Trophoblast cell (in vitro differentiated cells and primary cell): ENCODE measurements around the gene KRTAP9-3.
"Not testable (repeated sequence)": the region's sequence is repeated elsewhere in the genome, so short reads cannot be mapped to it uniquely, and the experiment has no call there.

ENCODE experiments used
- DNase-seq, 2 donors: peaks; one replicate each; pipeline ENCODE4 v3.0.0-alpha.2; 2016
- H2AFZ ChIP-seq: 2 replicates; pipeline ENCODE4 v1.6.1; 2013; ENCODE audit warnings: low read length, moderate library complexity, mild to moderate bottlenecking; ENCODE audit not compliant: insufficient read depth, poor library complexity
- H2AK5ac ChIP-seq: 2 replicates; pipeline ENCODE4 v1.6.1; 2013; ENCODE audit warnings: mild to moderate bottlenecking, low read length
- H2BK120ac ChIP-seq: 2 replicates; pipeline ENCODE4 v1.6.1; 2013; ENCODE audit warnings: low read length, mild to moderate bottlenecking, moderate library complexity; ENCODE audit not compliant: insufficient read depth, poor library complexity
- H2BK12ac ChIP-seq: 2 replicates; pipeline ENCODE4 v1.6.1; 2013; ENCODE audit warnings: mild to moderate bottlenecking, low read length, moderate library complexity
- H2BK5ac ChIP-seq: 2 replicates; pipeline ENCODE4 v1.6.1; 2013; ENCODE audit warnings: low read length, low read depth, moderate library complexity, mild to moderate bottlenecking; ENCODE audit not compliant: poor library complexity
- H3K14ac ChIP-seq: 2 replicates; pipeline ENCODE4 v1.6.1; 2013; ENCODE audit warnings: mild to moderate bottlenecking, low read length
- H3K18ac ChIP-seq: 2 replicates; pipeline ENCODE4 v1.6.1; 2013; ENCODE audit warnings: mild to moderate bottlenecking, low read length
- H3K23ac ChIP-seq: 2 replicates; pipeline ENCODE4 v1.6.1; 2013; ENCODE audit warnings: low read length
- H3K27ac ChIP-seq: 2 replicates; pipeline ENCODE4 v1.5.1; 2013; ENCODE audit warnings: low read depth, mild to moderate bottlenecking, inconsistent platforms, low read length, moderate library complexity
- H3K27me3 ChIP-seq: 2 replicates; pipeline ENCODE4 v1.6.1; 2013; ENCODE audit warnings: inconsistent platforms, mild to moderate bottlenecking, low read length, moderate library complexity; ENCODE audit not compliant: insufficient read depth
- H3K36me3 ChIP-seq, 2 experiments: 1 replicate in 1 of 2; 2 replicates in 1 of 2; pipeline ENCODE4 v1.6.1; 2013; ENCODE audit warnings: low read length in 2 of 2, mild to moderate bottlenecking in 2 of 2, moderate library complexity in 1 of 2; ENCODE audit not compliant: insufficient read depth in 2 of 2, control insufficient read depth in 1 of 2
- H3K4ac ChIP-seq: 2 replicates; pipeline ENCODE4 v1.6.1; 2013; ENCODE audit warnings: low read depth, mild to moderate bottlenecking, low read length, moderate library complexity
- H3K4me1 ChIP-seq, 2 experiments: 1 replicate in 1 of 2; 2 replicates in 1 of 2; pipeline ENCODE4 v1.6.1; 2013; ENCODE audit warnings: low read length in 2 of 2, mild to moderate bottlenecking in 2 of 2, moderate library complexity in 1 of 2; ENCODE audit not compliant: insufficient read depth in 2 of 2, control insufficient read depth in 1 of 2
- H3K4me2 ChIP-seq: 2 replicates; pipeline ENCODE4 v1.6.1; 2013; ENCODE audit warnings: inconsistent platforms, mild to moderate bottlenecking, low read length, moderate library complexity
- H3K4me3 ChIP-seq: 2 replicates; pipeline ENCODE4 v1.5.1; 2013; ENCODE audit warnings: mild to moderate bottlenecking, low read depth, low read length, inconsistent platforms
- H3K79me1 ChIP-seq: one replicate; pipeline ENCODE4 v1.6.1; 2013; ENCODE audit warnings: low read length
- H3K79me2 ChIP-seq: 2 replicates; pipeline ENCODE4 v1.6.1; 2013; ENCODE audit warnings: low read length, mild to moderate bottlenecking; ENCODE audit not compliant: control insufficient read depth, insufficient read depth, poor library complexity
- H3K9ac ChIP-seq: 2 replicates; pipeline ENCODE4 v1.6.1; 2013; ENCODE audit warnings: mild to moderate bottlenecking, low read length
- H3K9me3 ChIP-seq: 2 replicates; pipeline ENCODE4 v1.6.1; 2013; ENCODE audit warnings: low read depth, mild to moderate bottlenecking, control low read depth, inconsistent platforms, low read length; ENCODE audit not compliant: insufficient read depth
- H4K12ac ChIP-seq: 2 replicates; pipeline ENCODE4 v1.6.1; 2013; ENCODE audit warnings: low read depth, mild to moderate bottlenecking, low read length, moderate library complexity
- H4K8ac ChIP-seq: 2 replicates; pipeline ENCODE4 v1.6.1; 2013; ENCODE audit warnings: low read depth, mild to moderate bottlenecking, low read length, moderate library complexity
- H4K91ac ChIP-seq: one replicate; pipeline ENCODE4 v1.6.1; 2013; ENCODE audit warnings: low read depth, mild to moderate bottlenecking, low read length, moderate library complexity
- whole genome bisulfite sequencing: extraction: QIAGEN DNeasy Blood & Tissue Kit; methylation state at CpG from one replicate; pipeline ENCODE4 v1.1.7; 2013; ENCODE audit warnings: missing lambda C conversion rate; ENCODE audit not compliant: insufficient read length, insufficient coverage; ENCODE audit errors: extremely low coverage; 5-methylcytosine and 5-hydroxymethylcytosine counted together

The KRTAP9-3 gene

DNA sequence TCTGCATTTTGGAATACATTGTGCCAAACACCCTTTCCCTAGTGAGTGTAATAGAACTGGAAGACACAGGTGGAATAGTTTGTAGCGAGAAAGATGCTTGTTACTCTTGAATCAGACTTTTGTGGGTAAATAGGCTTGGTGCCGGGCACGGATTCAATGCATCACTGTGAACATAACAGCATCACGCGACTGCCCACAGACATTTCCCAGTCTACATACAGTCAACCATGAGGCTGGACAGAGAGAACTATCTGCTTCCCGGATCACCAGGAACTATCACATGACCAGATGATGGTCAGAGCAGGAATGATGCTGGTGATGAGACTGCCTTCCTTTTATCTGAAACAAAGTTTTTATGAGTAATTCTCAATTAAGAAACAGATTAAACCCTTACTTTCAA is 6.2 kb upstream of the KRTAP9-3 start:
- Histone ChIP-seq H3K27ac (no peak overlapping the region), H3K14ac (no peak overlapping the region), H3K27me3 (no peaks in the 10 kb centered on the region), H3K36me3 (no peaks in the 10 kb centered on the region), H3K4me2 (no peak overlapping the region), H4K8ac (no peak overlapping the region), H4K12ac (no peak overlapping the region), H3K79me2 (no peaks in the 10 kb centered on the region), H2BK12ac (no peak overlapping the region), H4K91ac (no peak overlapping the region), H3K23ac (no peak overlapping the region), H2BK5ac (peak overlapping the region; percentile 40), H3K9me3 (no peaks in the 10 kb centered on the region), H3K18ac (no peak overlapping the region), H2BK120ac (no peak overlapping the region), H3K4ac (no peak overlapping the region), H3K4me3 (no peak overlapping the region), H3K9ac (no peak overlapping the region), H3K4me1 (no peaks in the 10 kb centered on the region), H3K79me1 (no peaks in the 10 kb centered on the region), H2AK5ac (no peak overlapping the region), H2AFZ (no peak overlapping the region)
- WGBS: no CpG with 5 or more reads among the region's 6 CpGs
- DNase-seq: peak in 1 of 2 donors; percentile 35

GRCh38 chr17:41226598-41227095 is 5.6 kb upstream of the KRTAP9-3 start, which contains the start of gene KRTAP9-2:
TSS of gene KRTAP9-2 (plus strand) at chr17:41226648. CDS start at chr17:41226655, 7 bp downstream.
- not testable (repeated sequence) for H3K36me3 ChIP-seq

GRCh38 chr17:41230094-41230493 is 2.2 kb upstream of the KRTAP9-3 start:
- Histone ChIP-seq H3K4me2 (no peak overlapping the region), H2AK5ac (no peak overlapping the region), H3K18ac (no peak overlapping the region), H2BK5ac (no peak overlapping the region), H4K91ac (no peak overlapping the region), H3K9me3 (no peaks in the 10 kb centered on the region), H3K23ac (no peak overlapping the region), H2BK120ac (no peak overlapping the region), H3K79me1 (no peaks in the 10 kb centered on the region), H4K12ac (no peak overlapping the region), H3K9ac (no peak overlapping the region), H3K14ac (no peak overlapping the region), H3K4me1 (no peaks in the 10 kb centered on the region), H3K27me3 (no peaks in the 10 kb centered on the region), H3K4ac (no peak overlapping the region), H2BK12ac (no peak overlapping the region), H3K79me2 (no peaks in the 10 kb centered on the region), H3K36me3 (no peaks in the 10 kb centered on the region), H2AFZ (no peak overlapping the region), H4K8ac (no peak overlapping the region), H3K27ac (no peak overlapping the region), H3K4me3 (no peak overlapping the region)
- DNase-seq: no peak

More at GRCh38 chr17:41226598-41227095, 5.6 kb upstream of the KRTAP9-3 start, which contains the start of gene KRTAP9-2:
- WGBS: no CpG with 5 or more reads among the region's 4 CpGs
- H3K4ac ChIP-seq, H2BK12ac ChIP-seq, H3K23ac ChIP-seq, H3K4me1 ChIP-seq, H3K18ac ChIP-seq, H3K4me2 ChIP-seq, H3K79me2 ChIP-seq, DNase-seq, H4K8ac ChIP-seq, H2AFZ ChIP-seq, H4K91ac ChIP-seq, H3K4me3 ChIP-seq, H4K12ac ChIP-seq, H3K27ac ChIP-seq, H3K27me3 ChIP-seq, H2BK120ac ChIP-seq, H3K9ac ChIP-seq, H3K14ac ChIP-seq, H2AK5ac ChIP-seq, H3K9me3 ChIP-seq, H3K79me1 ChIP-seq: not testable (repeated sequence)
- H2BK5ac ChIP-seq: peak within 1 kb of the TSS; percentile 40

DNA sequence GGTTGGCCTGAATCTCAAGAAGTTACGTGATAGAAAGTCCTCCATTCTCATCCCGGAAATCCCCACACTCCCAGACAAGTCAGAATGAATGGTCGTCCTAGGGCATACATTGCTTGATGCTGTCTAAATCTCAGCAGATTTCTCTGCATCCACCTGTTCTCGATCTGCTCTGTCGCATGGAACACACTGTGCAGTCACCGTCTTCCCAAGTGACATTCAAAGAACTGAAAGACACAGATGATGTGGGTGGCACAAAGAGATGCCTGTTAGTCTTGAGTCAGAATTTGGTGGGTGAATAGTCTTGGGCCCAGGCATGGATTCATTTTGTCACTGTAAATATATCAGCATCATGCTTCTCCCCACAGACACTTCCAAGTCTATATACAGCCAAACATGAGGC is 518 bp upstream of the KRTAP9-3 start:
- H4K91ac ChIP-seq: no peak overlapping the region
- no peak overlapping the region for H3K14ac ChIP-seq

More for the DNA sequence above, 518 bp upstream of the KRTAP9-3 start:
- Histone ChIP-seq H3K27me3 (no peaks in the 10 kb centered on the region), H3K36me3 (no peaks in the 10 kb centered on the region), H3K9ac (no peak overlapping the region), H3K79me1 (no peaks in the 10 kb centered on the region), H3K23ac (no peak overlapping the region), H3K9me3 (no peaks in the 10 kb centered on the region), H2AFZ (no peak overlapping the region), H2BK12ac (no peak overlapping the region), H3K4me1 (no peaks in the 10 kb centered on the region), H3K27ac (no peak overlapping the region), H2AK5ac (no peak overlapping the region), H3K4me2 (no peak overlapping the region), H2BK120ac (no peak overlapping the region), H3K18ac (no peak overlapping the region), H3K4me3 (no peak overlapping the region), H2BK5ac (no peak overlapping the region), H3K4ac (no peak overlapping the region), H3K79me2 (no peaks in the 10 kb centered on the region), H4K12ac (no peak overlapping the region), H4K8ac (no peak overlapping the region)
- WGBS: no CpG with 5 or more reads among the region's 6 CpGs
- DNase-seq: no peak
